Cortex of kidney (tissue), 1 donor: ENCODE measurements around the gene RNASE11.
"Not testable (repeated sequence)": the region's sequence is repeated elsewhere in the genome, so short reads cannot be mapped to it uniquely, and the experiment has no call there.

Experiments used
- DNase-seq: peaks from one replicate; lab custom pipeline; 2025; lab: John Stamatoyannopoulos, UW

The RNASE11 gene

GRCh38 chr14:20580242-20580641 is 7.6 kb downstream of the RNASE11 start:
- DNase-seq, result no peak

DNA sequence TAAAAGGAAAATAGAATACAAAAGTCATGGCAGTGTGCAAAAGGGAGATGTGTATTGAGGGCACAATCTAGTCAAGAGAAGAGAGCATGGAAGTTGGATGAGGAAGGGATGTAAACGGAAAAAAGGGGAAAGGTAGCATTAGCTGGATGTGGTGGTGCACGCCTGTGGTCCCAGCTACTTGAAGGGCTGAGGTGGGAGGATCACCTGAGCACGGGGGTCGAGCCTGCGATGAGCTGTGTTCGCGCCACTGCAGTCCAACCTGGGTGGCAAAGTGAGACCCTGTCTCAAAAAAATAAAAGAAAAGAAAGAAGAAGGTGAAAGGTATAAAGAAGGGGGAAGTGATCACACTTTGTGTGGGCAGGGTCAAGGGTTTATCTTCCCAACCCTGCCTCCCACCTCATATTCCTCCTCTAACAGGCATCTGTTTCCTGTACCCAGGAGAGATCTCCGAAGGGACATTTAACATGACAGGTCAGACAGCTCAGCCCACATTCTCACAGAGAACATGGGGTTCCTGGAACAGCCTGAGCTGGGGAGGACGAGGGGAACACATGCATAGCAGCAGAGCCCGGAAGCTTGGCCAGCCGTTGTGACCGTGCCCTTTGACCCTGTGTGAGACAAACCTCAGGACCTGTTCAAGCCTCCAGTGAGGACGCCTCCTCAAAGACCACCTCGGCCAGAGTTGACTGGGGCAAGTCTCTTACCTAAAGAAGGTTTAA is 8.9 kb downstream of the RNASE11 start:
- no peak for DNase-seq

- no peak for DNase-seq
These were observed 9.5 kb downstream of the RNASE11 start for GRCh38 chr14:20578325-20578724.

DNA sequence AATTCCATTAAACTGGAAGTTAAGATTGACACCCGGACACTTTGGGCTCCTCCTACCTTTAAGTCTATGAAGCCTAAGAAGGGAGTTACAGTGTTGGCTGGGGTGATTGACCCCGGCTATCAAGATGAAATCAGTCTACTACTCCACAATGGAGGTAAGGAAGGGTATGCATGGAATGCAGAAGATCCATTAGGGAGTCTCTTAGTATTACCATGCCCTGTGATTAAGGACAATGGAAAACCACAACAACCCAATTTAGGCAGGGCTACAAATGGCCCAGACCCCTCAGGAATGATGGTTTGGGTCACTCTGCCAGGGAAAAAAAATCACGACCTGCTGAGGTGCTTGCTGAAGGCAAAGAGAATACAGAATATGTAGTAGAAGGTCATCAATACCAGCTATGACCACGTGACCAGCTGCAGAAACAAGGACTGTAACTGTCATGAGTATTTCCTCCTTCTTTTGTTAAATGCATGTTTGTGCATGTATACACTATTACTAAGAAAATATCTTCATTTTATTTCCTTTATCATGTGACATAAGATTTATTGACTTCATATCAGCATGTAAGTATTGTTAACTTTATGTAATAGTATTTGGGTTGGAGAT is 15.3 kb downstream of the RNASE11 start:
- DNase-seq, result not testable (repeated sequence)

DNA sequence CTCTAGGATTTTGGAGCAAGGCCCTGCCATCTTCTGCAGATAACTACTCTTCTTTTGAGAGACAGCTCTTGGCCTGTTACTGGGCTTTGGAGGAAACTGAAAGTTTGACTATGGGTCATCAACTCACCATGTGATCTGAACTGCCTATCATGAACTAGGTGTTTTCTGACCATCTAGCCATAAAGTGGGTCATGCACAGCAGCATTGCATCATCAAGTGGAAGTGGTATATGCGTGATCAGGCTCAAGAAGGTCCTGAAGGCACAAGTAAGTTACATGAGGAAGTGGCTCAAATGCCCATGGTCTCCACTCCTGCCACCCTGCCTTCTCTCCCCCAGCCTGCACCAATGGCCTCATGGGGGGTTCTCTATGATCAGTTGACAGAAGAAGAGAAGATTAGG is 17.1 kb downstream of the RNASE11 start:
- DNase-seq, result not testable (repeated sequence)

DNA sequence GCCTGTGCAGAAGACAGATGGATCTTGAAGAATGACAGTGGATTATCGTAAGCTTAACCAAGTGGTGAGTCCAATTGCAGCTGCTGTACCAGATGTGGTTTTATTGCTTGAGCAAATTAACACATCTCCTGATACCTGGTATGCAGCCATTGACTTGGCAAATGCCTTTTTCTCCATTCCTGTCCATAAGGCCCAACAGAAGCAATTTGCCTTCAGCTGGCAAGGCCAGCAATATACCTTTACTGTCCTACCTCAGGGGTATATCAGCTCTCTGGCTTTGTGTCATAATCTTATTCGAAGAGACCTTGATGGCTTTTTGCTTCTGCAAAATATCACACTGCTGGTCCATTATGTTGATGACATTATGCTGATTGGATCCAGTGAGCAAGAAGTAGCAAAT is 17.9 kb downstream of the RNASE11 start:
- DNase-seq, result not testable (repeated sequence)

- DNase-seq, result no peak
These were observed 18.7 kb downstream of the RNASE11 start for GRCh38 chr14:20569066-20569465.

DNA sequence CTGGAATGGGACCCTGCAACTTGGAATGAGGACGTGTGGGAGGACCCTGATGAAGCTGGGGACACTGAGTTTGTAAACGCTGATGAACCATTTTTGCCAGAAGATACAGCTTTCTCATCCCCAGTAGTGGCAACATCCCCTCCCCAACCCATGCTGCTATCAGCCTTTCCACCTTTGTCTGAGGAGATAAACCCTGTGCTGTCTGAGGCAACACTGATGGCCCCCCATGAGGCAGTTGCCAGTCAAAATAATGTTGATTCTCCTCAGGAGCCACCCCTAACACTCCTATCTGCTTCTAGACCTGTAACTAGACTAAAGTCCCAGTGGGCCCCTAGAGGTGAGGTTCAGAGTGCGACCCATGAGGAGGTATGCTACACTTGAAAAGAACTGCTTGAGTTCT is 19.4 kb downstream of the RNASE11 start:
- no peak for DNase-seq

GRCh38 chr14:20567199-20567598 is 20.6 kb downstream of the RNASE11 start:
- DNase-seq, result not testable (repeated sequence)

GRCh38 chr14:20564501-20564997 is 23.3 kb downstream of the RNASE11 start:
- no peak for DNase-seq

DNA sequence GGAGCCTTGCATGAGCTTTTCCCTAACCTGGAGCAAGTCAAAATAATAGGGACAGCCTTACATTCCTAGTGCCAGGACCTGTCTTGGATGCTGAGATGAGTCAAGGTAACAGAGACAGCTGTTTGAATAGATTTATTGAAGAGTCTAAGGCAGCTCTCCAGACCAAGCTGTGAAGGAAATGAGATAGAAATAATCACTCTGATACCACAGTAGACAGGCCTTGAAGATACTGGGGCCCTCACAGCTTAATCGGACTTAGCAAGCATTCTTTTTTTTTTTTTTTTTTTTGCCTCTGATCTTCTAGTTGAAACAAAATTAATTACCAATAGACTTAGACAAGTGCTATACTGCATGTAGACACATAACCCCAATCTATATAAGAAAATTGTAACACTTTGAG is 23.8 kb downstream of the RNASE11 start:
- no peak for DNase-seq

GRCh38 chr14:20560961-20561360 is 26.8 kb downstream of the RNASE11 start, which contains the start of gene RNASE9:
Gene RNASE9, minus strand, starts transcription at chr14:20561047.
- no peak for DNase-seq

DNA sequence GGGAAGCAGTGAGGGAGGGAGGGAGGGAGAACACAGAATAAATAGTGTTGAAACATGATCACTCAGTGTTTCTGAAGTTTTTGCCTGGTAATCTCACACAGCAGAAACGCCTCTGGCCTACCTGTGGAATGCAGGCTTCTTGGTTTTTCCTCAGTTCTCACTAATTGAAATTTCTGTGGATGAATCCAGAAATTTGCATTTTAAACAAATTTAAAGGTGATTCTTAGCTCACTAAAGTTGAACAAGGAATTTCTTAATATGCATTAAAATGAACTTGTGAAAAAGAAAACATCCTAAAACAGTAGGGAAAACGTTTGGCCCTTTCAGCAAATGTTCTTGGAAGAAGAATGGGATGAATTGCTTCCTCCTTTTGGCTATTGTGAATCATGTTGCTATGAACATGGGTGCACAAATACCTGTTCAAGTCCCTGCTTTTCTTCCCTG is 28.3 kb downstream of the RNASE11 start:
- DNase-seq, result no peak

GRCh38 chr14:20557212-20557542 is 30.6 kb downstream of the RNASE11 start:
- no peak for DNase-seq

DNA sequence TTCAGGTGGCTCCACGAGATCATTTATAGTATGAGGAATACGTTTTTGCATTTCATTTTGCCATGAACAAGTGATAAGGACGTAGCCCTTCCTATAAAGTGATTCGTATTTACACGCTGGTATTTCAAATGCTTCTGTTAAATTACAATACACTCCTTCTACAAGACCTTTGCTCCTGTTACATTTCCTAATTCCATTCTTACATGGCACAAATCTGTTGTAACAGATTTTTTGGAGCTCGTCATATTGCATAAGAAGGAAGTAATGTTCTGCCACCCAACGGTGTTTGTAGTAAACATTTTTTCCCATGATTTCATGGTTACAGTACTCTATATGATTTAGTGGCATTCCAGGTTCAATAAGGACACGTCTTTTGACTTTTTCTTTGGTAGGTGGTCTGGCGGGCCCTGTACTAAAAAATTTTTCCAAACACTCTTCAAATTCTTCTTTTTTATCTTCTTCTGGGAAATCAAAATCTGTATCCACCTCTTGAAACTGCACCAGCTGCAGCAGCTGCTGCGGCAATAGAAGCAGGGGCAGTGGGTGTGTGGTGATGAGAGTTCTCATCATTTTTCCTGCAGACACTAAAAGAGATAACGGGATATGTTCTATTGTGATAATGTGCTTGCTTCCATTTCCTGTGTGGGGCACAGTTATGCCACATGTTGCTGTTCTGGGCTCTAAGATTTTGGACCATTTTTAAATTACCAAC is 31.1 kb downstream of the RNASE11 start:
- no peak for DNase-seq

DNA sequence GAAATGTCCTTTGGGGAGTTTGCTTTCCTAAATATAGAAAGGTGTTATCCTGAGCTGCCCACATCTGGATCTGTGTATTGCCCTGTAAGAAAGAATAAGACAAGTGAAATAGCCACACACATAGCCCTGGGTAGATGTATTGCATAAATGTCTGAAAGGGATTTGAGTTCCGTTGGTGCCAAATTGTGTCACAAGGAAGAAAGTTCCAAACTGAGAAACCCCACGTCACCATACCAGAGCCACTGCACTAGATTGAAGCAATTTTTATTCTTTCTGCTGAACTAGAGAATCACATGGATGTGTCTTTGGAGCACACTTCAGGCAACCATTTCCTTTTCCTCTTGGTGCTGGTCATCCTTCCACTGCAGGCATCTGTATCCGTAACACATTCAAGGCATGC is 32.0 kb downstream of the RNASE11 start:
- DNase-seq, result no peak

DNA sequence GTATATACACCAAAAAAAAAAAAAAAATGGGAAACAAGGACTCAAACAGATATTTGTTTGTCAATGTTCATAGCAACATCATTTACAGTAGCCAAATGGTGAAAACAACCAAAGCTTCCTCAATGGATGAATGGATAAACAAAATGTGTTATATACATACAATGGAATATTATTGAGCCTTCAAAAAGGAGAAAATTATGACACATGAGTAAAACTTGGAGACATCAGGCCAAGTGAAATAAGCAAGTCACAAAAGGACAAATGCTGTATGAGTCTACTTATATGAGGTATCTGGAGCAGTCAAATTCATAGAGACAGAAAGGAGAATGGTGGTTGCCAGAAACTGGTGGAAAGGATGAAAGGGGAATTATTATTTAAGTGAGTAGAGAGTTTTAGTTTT is 34.8 kb downstream of the RNASE11 start:
- DNase-seq, result no peak

DNA sequence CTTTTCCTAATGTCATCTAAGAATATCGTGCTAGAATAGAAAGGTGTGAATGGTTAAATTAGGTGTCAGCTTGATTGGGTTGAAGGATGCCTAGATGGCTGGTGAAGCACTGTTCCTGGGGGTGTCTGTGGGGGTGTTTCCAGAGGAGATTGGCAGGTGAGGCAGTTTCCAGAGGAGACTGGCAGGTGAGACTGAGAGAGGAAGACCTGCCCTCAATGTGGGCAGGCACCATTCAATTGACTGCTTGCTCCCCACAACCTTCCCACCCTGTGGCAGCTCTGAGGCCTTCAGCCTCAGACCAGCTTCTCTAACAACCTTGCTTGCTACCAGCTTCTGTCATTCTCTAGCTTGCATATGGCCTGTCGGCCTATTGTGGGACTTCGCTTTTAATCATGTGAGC is 36.2 kb downstream of the RNASE11 start:
- DNase-seq, result no peak

DNA sequence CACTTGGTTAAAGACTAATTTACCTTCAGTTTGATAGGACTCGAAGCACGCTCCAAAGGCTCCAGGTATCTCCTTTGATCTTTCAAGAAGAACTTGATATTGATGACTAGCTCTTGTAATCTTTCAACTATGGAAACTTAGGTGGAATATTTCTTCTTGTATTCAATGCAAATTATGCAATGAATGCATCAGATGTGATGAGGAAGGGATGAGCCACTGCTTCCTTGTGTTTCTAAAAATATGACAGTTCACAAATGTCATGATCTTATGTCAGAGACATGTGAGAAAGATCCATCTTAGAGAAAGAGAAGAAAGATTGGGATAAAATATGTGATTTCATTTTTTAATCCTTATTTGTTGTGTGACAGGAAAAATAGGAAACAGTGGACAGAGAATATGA is 36.9 kb downstream of the RNASE11 start:
- no peak for DNase-seq

DNA sequence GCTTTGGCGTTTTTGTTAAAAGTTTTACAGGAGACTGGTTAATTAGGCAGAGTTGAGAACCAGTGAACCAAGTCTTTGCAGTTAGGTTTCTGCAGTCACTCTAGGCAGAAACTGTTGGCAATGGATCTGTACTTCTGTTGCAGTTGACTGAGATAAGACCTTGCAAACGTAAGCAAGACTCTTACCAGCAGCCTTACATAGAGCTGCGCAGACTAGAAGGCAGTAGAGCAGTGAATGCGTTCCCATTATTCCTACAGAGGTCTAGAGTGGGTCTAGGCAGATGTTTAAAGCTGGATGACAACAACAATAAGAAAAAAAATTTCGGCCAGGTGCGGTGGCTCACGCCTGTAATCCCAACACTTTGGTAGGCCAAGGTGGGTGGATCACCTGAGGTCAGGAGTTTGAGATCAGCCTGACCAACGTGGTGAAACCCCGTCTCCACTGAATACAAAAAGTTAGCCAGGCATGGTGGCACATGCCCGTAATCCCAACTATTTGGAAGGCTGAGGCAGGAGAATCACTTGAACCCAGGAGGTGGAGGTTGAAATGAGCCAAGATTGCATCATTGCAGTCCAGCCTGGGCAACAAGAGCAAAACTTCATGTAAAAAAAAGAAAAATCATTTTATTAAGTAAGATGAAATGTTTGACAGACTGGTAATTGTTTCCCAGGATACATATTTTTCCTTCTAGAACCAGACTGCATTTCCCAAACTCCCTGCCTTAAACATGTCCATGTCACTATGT is 39.2 kb downstream of the RNASE11 start:
- DNase-seq, result no peak

- DNase-seq, result no peak
These were observed 40.9 kb downstream of the RNASE11 start for GRCh38 chr14:20546877-20547276.

GRCh38 chr14:20539906-20540305 is 47.9 kb downstream of the RNASE11 start:
- no peak for DNase-seq
